Right lobe of liver (tissue), 4 donors: ENCODE data around the gene GRAP.

ENCODE experiments used
- CTCF ChIP-seq, 4 donors: fragments of 200-600 bp in 3 of 4; fragments of 450-650 bp in 1 of 4; IDR thresholded peaks; one replicate each; pipeline versions ENCODE4 v1.5.1 to v1.8.0; 2016 to 2022; ENCODE audit warnings: antibody characterized with exemption in 4 of 4, mild to moderate bottlenecking in 2 of 4
- POLR2A ChIP-seq: fragments of 450-650 bp; IDR thresholded peaks from one replicate; pipeline ENCODE4 v1.6.1; 2017; ENCODE audit warnings: antibody characterized with exemption, mild to moderate bottlenecking
- donor health status: DM: no; HTN: no; CAD: no.
- donor health status: DM: no; HTN: no; CAD: no.
- donor health status: DM: no; HTN: yes; CAD: no.

DNA sequence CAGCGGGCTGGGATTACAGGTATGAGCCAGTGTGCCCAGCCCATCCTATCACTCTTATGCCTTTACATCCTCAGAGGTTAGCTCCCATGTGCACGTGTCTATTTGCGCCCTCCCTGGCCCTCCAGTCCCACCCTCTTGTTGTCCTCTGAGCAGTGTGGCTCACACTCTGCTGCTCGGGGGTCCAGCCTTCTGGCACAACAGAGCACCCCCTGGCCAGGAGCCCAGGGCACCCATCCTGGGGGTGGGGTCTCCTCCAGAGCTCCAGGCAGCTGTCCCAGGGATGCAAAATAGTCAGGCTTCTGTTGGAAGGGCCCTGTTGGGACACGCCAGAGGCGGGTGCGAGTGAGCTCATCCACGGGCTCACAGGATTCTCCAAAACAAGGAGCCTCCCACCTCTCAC lies 30.5 kb downstream of the GRAP start:
- TF ChIP-seq CTCF (IDR thresholded peaks at IDR 0.05) (no peak), POLR2A (no peak)
